CD14-positive monocyte (primary cell): ENCODE results near the gene PUM2. TPM values are rescaled to one million over a fixed set of nuclear protein-coding genes. Genes with fewer than 3 reads are reported as not detected.

Experiments used
- DNase-seq, 3 donors: peaks; one replicate each; pipeline ENCODE4 v3.0.0-alpha.2; 2011 to 2022
- H2AFZ ChIP-seq: 2 replicates; pipeline ENCODE4 v1.6.0; 2012; ENCODE audit warnings: mild to moderate bottlenecking, low read depth, low read length, inconsistent platforms; ENCODE audit not compliant: insufficient read depth, poor library complexity, severe bottlenecking
- H3K27ac ChIP-seq, 2 donors: 1 replicate in 1 of 2; 2 replicates in 1 of 2; pipeline ENCODE4 v1.5.1; 2012 to 2013; ENCODE audit warnings: low read length in 2 of 2, control low read depth in 1 of 2, inconsistent platforms in 1 of 2, low read depth in 1 of 2, mild to moderate bottlenecking in 1 of 2
- H3K27me3 ChIP-seq, 2 donors: one replicate each; pipeline versions ENCODE4 v1.6.0 to v1.6.1; 2011 to 2013; ENCODE audit warnings: low read length in 2 of 2; ENCODE audit not compliant: control insufficient read depth in 2 of 2, insufficient read depth in 2 of 2
- H3K36me3 ChIP-seq, 2 donors: replicated peaks in 1 of 2; 1 replicate in 1 of 2; 2 replicates in 1 of 2; pipeline versions ENCODE4 v1.5.1 to v1.6.1; 2012 to 2013; ENCODE audit warnings: low read length in 2 of 2, control low read depth in 1 of 2, inconsistent platforms in 1 of 2, mild to moderate bottlenecking in 1 of 2; ENCODE audit not compliant: insufficient read depth in 2 of 2, control insufficient read depth in 1 of 2
- H3K4me1 ChIP-seq, 2 donors: 1 replicate in 1 of 2; 2 replicates in 1 of 2; pipeline versions ENCODE4 v1.5.1 to v1.6.1; 2012 to 2013; ENCODE audit warnings: low read length in 2 of 2, control low read depth in 1 of 2, inconsistent platforms in 1 of 2, mild to moderate bottlenecking in 1 of 2, moderate library complexity in 1 of 2; ENCODE audit not compliant: insufficient read depth in 2 of 2, control insufficient read depth in 1 of 2
- H3K4me2 ChIP-seq: replicated peaks from 2 replicates; pipeline ENCODE3; 2012; ENCODE audit warnings: low read length, moderate library complexity, mild to moderate bottlenecking; ENCODE audit not compliant: poor library complexity, severe bottlenecking; ENCODE audit errors: extremely low read depth
- H3K4me3 ChIP-seq, 3 experiments: fragments of 200-600 bp in 1 of 3; sonication (generic) in 1 of 3; replicated peaks in 1 of 3; 1 replicate in 2 of 3; 2 replicates in 1 of 3; pipeline ENCODE4 v1.5.1; 2011 to 2013; ENCODE audit warnings: low read length in 3 of 3, mild to moderate bottlenecking in 3 of 3, control low read depth in 2 of 3, low read depth in 2 of 3, inconsistent platforms in 1 of 3, moderate library complexity in 1 of 3
- H3K79me2 ChIP-seq: 2 replicates; pipeline ENCODE4 v1.6.0; 2012; ENCODE audit warnings: mild to moderate bottlenecking, control low read depth, inconsistent platforms, low read length, moderate library complexity; ENCODE audit not compliant: insufficient read depth
- H3K9ac ChIP-seq: 2 replicates; pipeline ENCODE4 v1.6.0; 2017; ENCODE audit warnings: low read length, mild to moderate bottlenecking; ENCODE audit not compliant: insufficient read depth, poor library complexity, severe bottlenecking
- H3K9me3 ChIP-seq, 2 donors: replicated peaks in 1 of 2; 1 replicate in 1 of 2; 2 replicates in 1 of 2; pipeline versions ENCODE4 v1.5.1 to v1.6.1; 2012 to 2013; ENCODE audit warnings: low read length in 2 of 2, control low read depth in 1 of 2; ENCODE audit not compliant: control insufficient read depth in 1 of 2, insufficient read depth in 1 of 2
- H4K20me1 ChIP-seq: 2 replicates; pipeline ENCODE4 v1.6.0; 2012; ENCODE audit warnings: mild to moderate bottlenecking, low read length, control low read depth, moderate library complexity; ENCODE audit not compliant: insufficient read depth
- H3K27ac Mint-ChIP-seq, 7 donors: one replicate each; pipeline ENCODE4 v1.8.0; 2020; ENCODE audit warnings: mild to moderate bottlenecking in 7 of 7, mixed read lengths in 7 of 7, moderate library complexity in 6 of 7, inconsistent platforms in 2 of 7
- H3K27me3 Mint-ChIP-seq, 3 donors: one replicate each; pipeline ENCODE4 v1.8.0; 2021 to 2022; ENCODE audit warnings: low read depth in 3 of 3, mild to moderate bottlenecking in 3 of 3, mixed read lengths in 3 of 3, moderate library complexity in 3 of 3, inconsistent platforms in 1 of 3
- H3K36me3 Mint-ChIP-seq, 2 donors: one replicate each; pipeline ENCODE4 v1.8.0; 2020; ENCODE audit warnings: mixed read lengths in 2 of 2, inconsistent platforms in 1 of 2, mild to moderate bottlenecking in 1 of 2
- H3K4me1 Mint-ChIP-seq: one replicate; pipeline ENCODE4 v1.8.0; 2020; ENCODE audit warnings: mild to moderate bottlenecking, mixed read lengths
- H3K4me3 Mint-ChIP-seq, 2 donors: one replicate each; pipeline ENCODE4 v1.8.0; 2020; ENCODE audit warnings: mild to moderate bottlenecking in 2 of 2, mixed read lengths in 2 of 2, moderate library complexity in 1 of 2
- H3K9me3 Mint-ChIP-seq, 7 donors: one replicate each; pipeline ENCODE4 v1.8.0; 2020 to 2022; ENCODE audit warnings: mixed read lengths in 7 of 7, mild to moderate bottlenecking in 6 of 7, moderate library complexity in 6 of 7, inconsistent platforms in 2 of 7
- WGBS: methylation state at CpG from one replicate; pipeline ENCODE4 v1.1.5; 2013; ENCODE audit warnings: missing lambda C conversion rate; ENCODE audit not compliant: insufficient coverage; 5-methylcytosine and 5-hydroxymethylcytosine counted together
- intact Hi-C, 2 donors: fragments of 100-400 bp; cut with micrococcal nuclease; formaldehyde crosslinking; loops; one replicate each; pipeline versions ENCODE4 v1.15.0 to v1.15.1; 2023
- polyA plus RNA-seq, 3 donors: library from polyadenylated mRNA; depleted of rRNA in 1 of 3; unstranded in 2 of 3; stranded (reverse) in 1 of 3; fragments of 300-500 nt in 2 of 3; fragments of >200 nt in 1 of 3; fragmentation: Illumina TruSeq in 2 of 3; gene quantifications; 1 replicate in 2 of 3; 2 replicates in 1 of 3; pipeline ENCODE4 v1.2.3, GENCODE V29; 2012 to 2021
- TF ChIP-seq, protein P1 (sequence below): fragments of 200-600 bp; IDR thresholded peaks from one replicate; pipeline ENCODE4 v1.8.0; 2022; ENCODE audit warnings: antibody characterized with exemption, mild to moderate bottlenecking

The PUM2 gene
- polyA plus RNA-seq, 3 donors: 7.2 to 22.4 (median 8.3) TPM

DNA sequence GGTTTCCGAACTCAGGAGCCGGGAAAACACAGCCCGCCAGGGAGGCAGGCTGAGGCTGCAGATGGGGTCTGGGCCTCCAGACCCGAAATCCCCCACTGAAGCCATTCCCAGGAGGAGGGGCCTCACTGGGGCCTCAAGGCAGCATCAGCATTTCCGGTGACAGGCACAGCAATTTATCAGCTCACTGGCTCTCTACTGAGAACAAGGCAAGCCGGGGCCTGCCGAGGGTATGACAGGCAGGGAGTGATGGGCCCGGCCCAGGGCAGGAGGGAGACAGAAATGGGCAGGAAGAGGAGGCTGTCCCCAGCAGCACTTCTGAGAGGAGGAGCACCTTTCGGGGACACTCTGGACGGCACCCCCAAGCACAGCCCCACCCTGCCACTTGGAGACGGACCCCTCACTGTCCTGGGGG, 138.2 kb downstream of the PUM2 start:
- no peak for DNase-seq
- H3K27me3 ChIP-seq: no peaks in the 10 kb centered on the region
- Mint-ChIP-seq H3K4me1 (no peaks in the 10 kb centered on the region), H3K27me3 (peaks cover 0 to 4% (median 4%) of the 10 kb centered on the region in 3 donors), H3K9me3 (peaks cover 0 to 1% (median 0%) of the 10 kb centered on the region in 7 donors), H3K36me3 (no peaks in the 10 kb centered on the region), H3K4me3 (no peak overlapping the region), H3K27ac (no peak overlapping the region)
- no peak overlapping the region for H3K4me2 ChIP-seq
- H3K9me3 ChIP-seq: no peaks in the 10 kb centered on the region
- H3K9ac ChIP-seq: no peak overlapping the region
- no peaks in the 10 kb centered on the region for H3K79me2 ChIP-seq
- TF ChIP-seq, protein P1, sequence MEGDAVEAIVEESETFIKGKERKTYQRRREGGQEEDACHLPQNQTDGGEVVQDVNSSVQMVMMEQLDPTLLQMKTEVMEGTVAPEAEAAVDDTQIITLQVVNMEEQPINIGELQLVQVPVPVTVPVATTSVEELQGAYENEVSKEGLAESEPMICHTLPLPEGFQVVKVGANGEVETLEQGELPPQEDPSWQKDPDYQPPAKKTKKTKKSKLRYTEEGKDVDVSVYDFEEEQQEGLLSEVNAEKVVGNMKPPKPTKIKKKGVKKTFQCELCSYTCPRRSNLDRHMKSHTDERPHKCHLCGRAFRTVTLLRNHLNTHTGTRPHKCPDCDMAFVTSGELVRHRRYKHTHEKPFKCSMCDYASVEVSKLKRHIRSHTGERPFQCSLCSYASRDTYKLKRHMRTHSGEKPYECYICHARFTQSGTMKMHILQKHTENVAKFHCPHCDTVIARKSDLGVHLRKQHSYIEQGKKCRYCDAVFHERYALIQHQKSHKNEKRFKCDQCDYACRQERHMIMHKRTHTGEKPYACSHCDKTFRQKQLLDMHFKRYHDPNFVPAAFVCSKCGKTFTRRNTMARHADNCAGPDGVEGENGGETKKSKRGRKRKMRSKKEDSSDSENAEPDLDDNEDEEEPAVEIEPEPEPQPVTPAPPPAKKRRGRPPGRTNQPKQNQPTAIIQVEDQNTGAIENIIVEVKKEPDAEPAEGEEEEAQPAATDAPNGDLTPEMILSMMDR: no peak
- no peaks in the 10 kb centered on the region for H3K4me1 ChIP-seq
- H2AFZ ChIP-seq: no peak overlapping the region
- no peak overlapping the region for H3K27ac ChIP-seq
- H3K36me3 ChIP-seq: no peaks in the 10 kb centered on the region
- WGBS: 59% methylated on average over 8 of the region's 11 CpGs
- H3K4me3 ChIP-seq: no peak overlapping the region
- intact Hi-C loops: no loop called here
- no peaks in the 10 kb centered on the region for H4K20me1 ChIP-seq

DNA sequence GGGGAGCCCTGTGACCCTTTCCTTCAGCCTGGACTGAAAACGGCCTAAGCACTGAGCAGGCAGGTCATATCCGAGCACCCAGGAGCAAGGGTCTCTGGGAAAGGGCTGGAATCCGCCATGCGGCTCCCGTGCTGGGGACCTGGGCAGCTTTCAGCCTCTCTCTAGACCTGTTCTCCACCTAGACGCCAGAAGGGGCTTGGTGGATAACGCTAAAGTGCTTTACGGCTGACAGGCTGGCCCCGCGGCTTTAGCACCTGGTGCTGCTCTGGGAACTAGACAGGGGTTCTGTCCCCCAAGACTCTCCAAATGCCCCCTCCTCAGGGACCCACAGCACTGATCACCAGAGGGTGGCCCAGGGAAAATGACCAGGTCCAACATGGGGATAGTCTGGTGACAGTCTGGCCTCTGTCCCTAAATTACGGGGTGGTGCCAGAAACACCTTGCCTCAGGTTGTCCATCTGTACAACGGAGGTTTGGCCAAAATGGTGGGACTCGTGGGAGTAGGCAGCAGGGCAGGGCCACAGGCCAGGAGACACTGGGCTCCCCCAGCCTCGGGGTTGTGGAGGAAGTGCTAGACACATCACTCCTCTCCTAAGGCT, 138.7 kb downstream of the PUM2 start:
- Mint-ChIP-seq H3K36me3 (no peaks in the 10 kb centered on the region), H3K27me3 (peaks cover 0 to 4% (median 4%) of the 10 kb centered on the region in 3 donors), H3K9me3 (peaks cover 0 to 1% (median 0%) of the 10 kb centered on the region in 7 donors), H3K4me3 (no peak overlapping the region), H3K27ac (no peak overlapping the region), H3K4me1 (peaks cover 3% of the 10 kb centered on the region)
- TF ChIP-seq, protein P1: no peak
- H3K4me2 ChIP-seq: no peak overlapping the region
- no peaks in the 10 kb centered on the region for H3K27me3 ChIP-seq
- H3K4me3 ChIP-seq: no peak overlapping the region
- H3K4me1 ChIP-seq: no peaks in the 10 kb centered on the region
- WGBS: 93% methylated on average over 13 of the region's 14 CpGs
- no peak for DNase-seq
- intact Hi-C loops: no loop called here
- H3K27ac ChIP-seq: no peak overlapping the region
- H3K79me2 ChIP-seq: no peaks in the 10 kb centered on the region
- no peaks in the 10 kb centered on the region for H4K20me1 ChIP-seq
- no peak overlapping the region for H3K9ac ChIP-seq
- H3K9me3 ChIP-seq: no peaks in the 10 kb centered on the region
- H2AFZ ChIP-seq: no peak overlapping the region
- H3K36me3 ChIP-seq: no peaks in the 10 kb centered on the region
